Karpas-422 (cell line): ENCODE data around the gene LHB. TPM values are rescaled to one million over a fixed set of nuclear protein-coding genes. Genes with fewer than 3 reads are reported as not detected.
"Not testable (repeated sequence)": the region's sequence is repeated elsewhere in the genome, so short reads cannot be mapped to it uniquely, and the experiment has no call there.

ENCODE experiments used
- DNase-seq: peaks from one replicate; pipeline ENCODE4 v3.0.0-alpha.2; 2015
- H2AFZ ChIP-seq: fragments of 200-600 bp; sonication (generic); 2 replicates; pipeline ENCODE4 v1.6.1; 2014; ENCODE audit warnings: antibody characterized with exemption, low read length, mixed read lengths
- H3K27ac ChIP-seq: fragments of 200-600 bp; sonication (generic); 2 replicates; pipeline ENCODE4 v1.5.1; 2014; ENCODE audit warnings: mild to moderate bottlenecking, low read length, moderate library complexity
- H3K27me3 ChIP-seq: fragments of 200-600 bp; sonication (generic); 2 replicates; pipeline ENCODE4 v1.6.1; 2014; ENCODE audit warnings: low read length, mixed read lengths
- H3K36me3 ChIP-seq: fragments of 200-600 bp; sonication (generic); 2 replicates; pipeline ENCODE4 v1.6.1; 2014; ENCODE audit warnings: low read length, mixed read lengths; ENCODE audit not compliant: insufficient read depth
- H3K4me1 ChIP-seq: fragments of 200-600 bp; sonication (generic); 2 replicates; pipeline ENCODE4 v1.6.1; 2014; ENCODE audit warnings: mild to moderate bottlenecking, low read length, mixed read lengths
- H3K4me2 ChIP-seq: fragments of 200-600 bp; sonication (generic); 2 replicates; pipeline ENCODE4 v1.6.1; 2014; ENCODE audit warnings: low read length, low read depth, mild to moderate bottlenecking; ENCODE audit not compliant: poor library complexity, severe bottlenecking
- H3K4me3 ChIP-seq: fragments of 200-600 bp; sonication (generic); 2 replicates; pipeline ENCODE4 v1.5.1; 2014; ENCODE audit warnings: mild to moderate bottlenecking, antibody characterized with exemption, low read length, mixed read lengths
- H3K79me2 ChIP-seq: fragments of 200-600 bp; sonication (generic); 2 replicates; pipeline ENCODE4 v1.6.1; 2014; ENCODE audit warnings: mild to moderate bottlenecking, low read length, mixed read lengths
- H3K9ac ChIP-seq: fragments of 200-600 bp; sonication (generic); 2 replicates; pipeline ENCODE4 v1.6.0; 2014; ENCODE audit warnings: low read length
- H3K9me2 ChIP-seq: fragments of 200-600 bp; sonication (generic), shearing (Covaris generic); replicated peaks from 2 replicates; pipeline ENCODE4 v1.6.0; 2014; ENCODE audit warnings: mild to moderate bottlenecking, low read length, moderate library complexity; ENCODE audit not compliant: insufficient read depth
- H3K9me3 ChIP-seq: fragments of 300-700, 200-600 bp; sonication (generic); 2 replicates; pipeline ENCODE4 v1.6.1; 2014; ENCODE audit warnings: low read length, mixed read lengths
- H4K20me1 ChIP-seq: fragments of 200-600 bp; sonication (generic); 2 replicates; pipeline ENCODE4 v1.6.1; 2014; ENCODE audit warnings: mild to moderate bottlenecking, antibody characterized with exemption, low read length, low read depth; ENCODE audit not compliant: insufficient read depth
- total RNA-seq: library from RNA; depleted of rRNA; stranded (reverse); fragments of >200 nt; shearing (Covaris generic); gene quantifications from 2 replicates; pipeline ENCODE4 v1.2.3, GENCODE V29; 2014; ENCODE audit warnings: low replicate concordance

The LHB gene
- total RNA-seq, 1 experiment from 2014 or later = not detected

DNA sequence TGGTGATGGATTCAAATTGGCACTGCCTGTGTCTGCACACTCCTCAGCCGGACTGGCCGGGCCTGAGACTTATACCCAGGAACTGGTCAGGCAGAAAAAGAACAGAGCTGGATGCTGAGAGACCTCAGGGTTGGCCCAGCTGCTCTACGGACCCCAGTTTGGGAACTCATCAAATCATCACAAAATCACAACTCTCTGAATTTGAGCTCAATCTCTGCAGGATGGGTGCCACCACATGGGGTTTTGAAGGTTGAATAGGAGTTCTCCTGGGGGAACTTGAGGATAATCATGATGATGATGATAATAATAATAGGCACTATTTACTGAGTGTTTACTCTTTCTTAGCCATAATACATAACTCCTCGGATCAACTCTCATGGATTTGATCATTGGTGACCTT lies 25.8 kb upstream of the LHB start:
- H3K4me2 ChIP-seq, DNase-seq, H3K9ac ChIP-seq: not testable (repeated sequence)

DNA sequence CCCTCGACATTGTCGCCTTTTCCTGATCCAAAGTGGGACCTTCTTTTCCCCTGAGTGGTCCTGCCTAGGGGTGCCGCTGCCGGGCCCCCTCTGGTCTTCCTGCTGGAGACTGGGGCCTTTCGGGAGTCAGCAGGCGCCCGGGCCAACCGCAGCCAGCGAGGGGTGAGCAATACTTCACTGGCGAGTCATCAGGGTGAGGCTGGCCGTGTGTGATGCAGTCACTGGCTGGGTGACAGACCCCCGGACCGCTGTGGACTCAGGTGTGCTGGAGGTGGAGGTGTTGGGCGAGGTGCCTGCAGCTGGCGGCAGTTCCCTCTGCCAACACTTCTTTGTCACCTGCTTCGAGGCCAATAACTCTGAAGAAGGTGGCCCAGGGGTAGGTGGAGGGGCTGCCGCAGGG lies 25.3 kb upstream of the LHB start:
- no peak overlapping the region for H3K4me3 ChIP-seq
- no peak for DNase-seq
- no peak overlapping the region for H3K27ac ChIP-seq
- H3K27me3 ChIP-seq = no peaks in the 10 kb centered on the region
- no peaks in the 10 kb centered on the region for H3K4me1 ChIP-seq
- H4K20me1 ChIP-seq = no peaks in the 10 kb centered on the region
- no peaks in the 10 kb centered on the region for H3K9me2 ChIP-seq
- H2AFZ ChIP-seq = no peak overlapping the region
- no peak overlapping the region for H3K9ac ChIP-seq
- H3K36me3 ChIP-seq = no peaks in the 10 kb centered on the region
- no peaks in the 10 kb centered on the region for H3K9me3 ChIP-seq
- H3K4me2 ChIP-seq = no peak overlapping the region
- no peaks in the 10 kb centered on the region for H3K79me2 ChIP-seq

More for the DNA sequence above, 25.8 kb upstream of the LHB start:
- not testable (repeated sequence) for H3K27ac ChIP-seq, H3K79me2 ChIP-seq, H2AFZ ChIP-seq, H3K27me3 ChIP-seq, H3K4me1 ChIP-seq, H4K20me1 ChIP-seq, H3K4me3 ChIP-seq, H3K9me3 ChIP-seq, H3K36me3 ChIP-seq, H3K9me2 ChIP-seq

DNA sequence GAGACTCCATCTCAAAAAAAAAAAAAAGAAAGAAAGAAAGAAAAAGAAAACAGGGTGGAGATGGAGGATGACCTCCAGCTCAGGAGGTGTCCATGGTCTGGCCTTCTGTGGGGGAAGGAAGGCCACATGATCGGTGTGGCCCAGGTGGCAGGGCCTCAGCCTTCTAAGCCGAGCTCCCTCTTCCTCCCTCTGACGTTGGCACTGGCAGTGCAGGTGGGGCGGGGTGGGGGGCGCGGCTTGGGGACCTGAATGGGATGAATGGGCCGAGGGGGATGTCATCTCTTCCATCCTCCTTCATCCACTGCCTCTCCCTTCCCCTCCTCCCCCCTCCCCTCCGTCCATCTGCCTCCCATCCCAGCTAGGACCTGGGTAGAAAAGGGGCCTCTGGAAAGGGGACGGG lies 22.8 kb upstream of the LHB start:
- not testable (repeated sequence) for DNase-seq

DNA sequence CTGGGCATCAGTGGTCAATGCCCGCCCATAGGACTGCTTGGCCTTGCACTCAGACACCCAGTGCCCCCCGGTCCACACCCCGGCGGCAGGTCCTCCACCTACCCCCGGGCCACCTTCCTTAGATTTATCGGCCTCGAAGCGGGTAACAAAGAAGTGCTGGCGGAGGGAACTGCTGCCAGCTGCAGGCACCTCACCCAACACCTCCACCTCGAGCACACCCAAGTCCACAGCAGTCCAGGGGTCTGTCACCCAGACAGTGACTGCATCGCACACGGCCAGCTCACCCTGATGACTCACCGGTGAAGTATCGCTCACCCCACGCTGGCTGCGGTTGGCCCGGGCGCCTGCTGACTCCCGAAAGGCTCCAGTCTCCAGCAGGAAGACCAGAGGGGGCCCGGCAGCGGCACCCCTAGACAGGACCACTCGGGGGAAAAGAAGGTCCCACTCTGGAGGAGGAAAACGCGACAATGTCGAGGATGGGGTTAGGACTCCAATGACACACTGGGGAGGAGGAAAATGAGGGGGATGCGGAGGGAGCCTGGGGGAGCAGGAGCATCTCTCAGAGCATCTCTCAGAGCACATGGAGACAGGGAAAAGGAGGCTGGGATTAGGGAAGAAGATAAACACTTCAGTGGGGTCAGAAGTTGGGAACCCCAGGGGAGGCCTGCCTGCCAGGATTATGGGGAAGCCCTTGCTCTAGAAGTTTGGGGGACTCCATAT lies 21.8 kb upstream of the LHB start:
- not testable (repeated sequence) for H3K27me3 ChIP-seq, H2AFZ ChIP-seq, H3K79me2 ChIP-seq, H3K36me3 ChIP-seq, DNase-seq, H3K27ac ChIP-seq, H3K4me1 ChIP-seq, H3K9ac ChIP-seq, H3K4me3 ChIP-seq, H4K20me1 ChIP-seq, H3K4me2 ChIP-seq, H3K9me2 ChIP-seq, H3K9me3 ChIP-seq

More for the DNA sequence above, 22.8 kb upstream of the LHB start:
- H3K4me3 ChIP-seq, H3K4me2 ChIP-seq, H3K9ac ChIP-seq, H3K27me3 ChIP-seq, H3K9me3 ChIP-seq, H3K27ac ChIP-seq, H3K4me1 ChIP-seq, H3K79me2 ChIP-seq, H3K9me2 ChIP-seq, H2AFZ ChIP-seq, H4K20me1 ChIP-seq, H3K36me3 ChIP-seq: not testable (repeated sequence)

DNA sequence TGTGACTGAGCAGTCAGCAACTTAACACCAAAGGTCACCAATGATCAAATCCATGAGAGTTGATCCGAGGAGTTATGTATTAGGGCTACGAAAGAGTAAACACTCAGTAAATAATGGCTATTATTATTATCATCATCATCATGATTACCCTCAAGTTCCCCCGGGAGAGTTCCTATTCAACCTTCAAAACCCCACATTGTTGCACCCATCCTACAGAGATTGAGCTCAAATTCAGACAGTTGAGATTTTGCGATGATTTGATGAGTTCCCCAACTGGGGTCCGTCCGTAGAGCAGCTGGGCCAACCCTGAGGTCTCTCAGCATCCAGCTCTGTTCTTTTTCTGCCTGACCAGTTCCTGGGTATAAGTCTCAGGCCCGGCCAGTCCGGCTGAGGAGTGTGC lies 21.2 kb upstream of the LHB start:
- H3K36me3 ChIP-seq, H3K9me3 ChIP-seq, H3K27me3 ChIP-seq, H3K4me2 ChIP-seq, H3K4me3 ChIP-seq, H3K9me2 ChIP-seq, H4K20me1 ChIP-seq, H3K4me1 ChIP-seq, H3K27ac ChIP-seq, H2AFZ ChIP-seq, H3K9ac ChIP-seq, DNase-seq, H3K79me2 ChIP-seq: not testable (repeated sequence)

DNA sequence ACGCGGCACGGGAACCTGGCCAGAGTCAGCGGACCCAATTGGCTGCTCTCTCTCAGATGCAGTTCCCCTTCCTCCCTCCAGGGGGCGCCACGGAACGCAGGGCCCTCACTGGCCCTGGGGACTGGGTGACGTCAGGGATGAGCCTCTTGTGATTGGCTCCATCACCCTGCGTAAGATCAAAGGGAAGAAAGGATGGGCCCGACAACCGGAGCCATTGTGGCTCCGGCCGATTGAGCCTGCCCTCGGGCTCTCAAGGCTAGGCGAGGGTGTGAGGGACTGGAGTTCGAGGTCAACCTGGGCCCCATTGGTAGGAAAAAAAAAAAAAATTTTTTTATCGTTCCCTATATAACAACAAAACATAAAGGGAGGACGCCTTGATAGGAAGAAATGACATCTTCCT lies 19.9 kb upstream of the LHB start, which contains the start of gene CGB1:
Gene CGB1, minus strand, starts transcription at position 81 of the 400 bp plus-strand sequence. CDS start 184 bp downstream, outside the sequence.
- peak; percentile 91 for DNase-seq
- H3K27ac ChIP-seq, H4K20me1 ChIP-seq, H3K4me2 ChIP-seq, H3K9ac ChIP-seq, H3K9me3 ChIP-seq, H2AFZ ChIP-seq, H3K27me3 ChIP-seq, H3K36me3 ChIP-seq, H3K4me1 ChIP-seq, H3K9me2 ChIP-seq, H3K4me3 ChIP-seq, H3K79me2 ChIP-seq: not testable (repeated sequence)

DNA sequence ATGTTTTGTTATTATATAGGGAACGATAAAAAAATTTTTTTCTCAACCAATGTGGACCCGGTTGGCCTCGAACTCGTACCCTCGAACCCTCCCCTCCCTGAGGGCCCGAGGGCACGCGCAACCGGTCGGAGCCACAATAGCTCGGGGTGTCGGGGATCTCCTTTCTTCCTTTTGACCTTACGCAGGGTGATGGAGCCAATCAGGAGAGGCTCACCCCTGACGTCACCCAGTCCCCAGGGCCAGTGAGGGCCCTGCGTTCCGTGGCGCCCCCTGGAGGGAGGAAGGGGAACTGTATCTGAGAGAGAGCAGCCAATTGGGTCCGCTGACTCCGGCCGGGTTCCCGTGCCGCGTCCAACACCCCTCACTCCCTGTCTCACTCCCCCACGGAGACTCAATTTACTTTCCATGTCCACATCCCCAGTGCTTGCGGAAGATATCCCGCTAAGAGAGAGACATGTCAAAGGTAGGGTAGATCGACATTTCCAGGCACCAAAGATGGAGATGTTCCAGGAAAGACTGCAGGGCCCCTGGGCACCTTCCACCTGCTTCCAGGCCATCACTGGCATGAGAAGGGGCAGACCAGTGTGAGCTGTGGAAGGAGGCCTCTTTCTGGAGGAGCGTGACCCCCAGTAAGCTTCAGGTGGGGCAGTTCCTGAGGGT lies 14.9 kb upstream of the LHB start, which contains the start of gene CGB2:
Gene CGB2, plus strand, starts transcription at position 249 of the 660 bp plus-strand sequence. Its CDS starts 206 bp downstream, at position 455.
- peak; percentile 92 for DNase-seq
- H4K20me1 ChIP-seq, H3K79me2 ChIP-seq: not testable (repeated sequence)

DNA sequence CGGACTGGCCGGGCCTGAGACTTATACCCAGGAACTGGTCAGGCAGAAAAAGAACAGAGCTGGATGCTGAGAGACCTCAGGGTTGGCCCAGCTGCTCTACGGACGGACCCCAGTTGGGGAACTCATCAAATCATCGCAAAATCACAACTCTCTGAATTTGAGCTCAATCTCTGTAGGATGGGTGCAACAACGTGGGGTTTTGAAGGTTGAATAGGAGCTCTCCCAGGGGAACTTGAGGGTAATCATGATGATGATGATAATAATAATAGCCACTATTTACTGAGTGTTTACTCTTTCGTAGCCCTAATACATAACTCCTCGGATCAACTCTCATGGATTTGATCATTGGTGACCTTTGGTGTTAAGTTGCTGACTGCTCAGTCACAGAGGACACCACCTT lies 13.4 kb upstream of the LHB start:
- H3K9ac ChIP-seq, H3K4me1 ChIP-seq, H3K27ac ChIP-seq, H4K20me1 ChIP-seq, H2AFZ ChIP-seq, H3K27me3 ChIP-seq, H3K36me3 ChIP-seq, H3K9me2 ChIP-seq, H3K79me2 ChIP-seq, H3K4me2 ChIP-seq, DNase-seq, H3K9me3 ChIP-seq, H3K4me3 ChIP-seq: not testable (repeated sequence)

More for the DNA sequence above, 14.9 kb upstream of the LHB start, which contains the start of gene CGB2:
- H3K27ac ChIP-seq, H3K9me3 ChIP-seq, H3K4me2 ChIP-seq, H2AFZ ChIP-seq, H3K4me1 ChIP-seq, H3K9ac ChIP-seq, H3K4me3 ChIP-seq, H3K36me3 ChIP-seq, H3K27me3 ChIP-seq, H3K9me2 ChIP-seq: not testable (repeated sequence)
